ENCODE data around the gene TMEM263.
"Not testable (repeated sequence)": the region's sequence is repeated elsewhere in the genome, so short reads cannot be mapped to it uniquely, and the experiment has no call there.

TMEM263 gene

DNA sequence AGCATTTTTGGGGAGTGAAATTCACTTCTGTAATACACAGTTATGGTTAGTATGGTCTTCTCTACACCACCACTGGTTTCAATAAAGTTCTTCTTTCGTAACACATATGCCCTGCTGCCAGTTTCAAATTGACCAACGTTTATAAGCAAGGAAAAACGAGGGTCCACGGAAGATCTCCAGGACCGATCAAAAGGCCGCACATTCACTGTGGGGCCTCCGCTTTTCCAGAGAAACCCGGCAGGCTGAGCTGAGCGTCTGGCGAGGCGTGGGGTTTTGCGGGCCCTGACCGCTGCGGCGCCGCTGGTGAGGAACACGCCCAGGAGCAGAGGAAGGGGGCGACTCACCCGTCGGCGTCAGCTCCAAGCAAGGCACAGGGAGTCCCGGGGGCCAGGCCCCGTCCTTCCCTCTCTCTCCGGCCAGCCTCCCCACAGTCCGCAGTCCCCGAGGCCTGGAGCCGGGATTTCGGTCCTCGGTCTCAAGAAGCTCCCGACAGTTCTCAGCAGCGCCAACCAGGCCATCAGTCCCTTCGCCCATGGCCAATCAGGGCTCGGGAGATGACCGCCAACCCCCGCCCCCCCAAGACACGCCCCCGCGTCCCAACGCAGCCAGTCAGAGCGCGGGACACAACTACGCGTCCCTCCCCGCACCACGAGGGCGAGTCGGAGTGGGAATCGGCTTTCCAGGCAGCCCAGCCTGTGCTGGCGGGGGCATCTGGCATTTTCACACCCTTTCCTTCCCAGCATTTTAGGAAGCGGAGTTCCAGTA lies 31.1 kb downstream of the TMEM263 start, which contains the start of gene MTERF2:
MTERF2 (minus strand) TSS at position 522 of the 765 bp plus-strand sequence. CDS start 8,432 bp downstream, outside the sequence.
- peak; percentile 90 for DNase-seq

DNA sequence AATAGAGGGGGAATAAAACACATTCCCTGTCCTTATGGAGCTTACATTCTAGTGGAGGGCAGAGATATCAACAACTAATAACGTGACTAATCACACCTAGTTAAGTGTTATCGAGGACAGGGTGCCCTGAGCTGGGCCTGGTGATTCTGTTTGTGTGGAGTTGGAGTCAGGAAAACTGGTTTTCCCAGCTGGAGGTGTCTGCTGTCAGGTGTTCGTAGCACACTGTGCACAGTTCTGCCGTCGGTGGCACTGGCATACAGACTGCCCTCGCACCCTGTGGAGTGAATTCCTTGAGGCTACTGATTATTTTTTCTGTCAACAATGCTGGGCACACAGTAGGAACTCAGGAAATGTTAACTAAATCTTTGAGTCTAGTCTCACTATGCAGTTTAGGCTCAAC lies 32.1 kb downstream of the TMEM263 start:
- DNase-seq, result no peak

DNA sequence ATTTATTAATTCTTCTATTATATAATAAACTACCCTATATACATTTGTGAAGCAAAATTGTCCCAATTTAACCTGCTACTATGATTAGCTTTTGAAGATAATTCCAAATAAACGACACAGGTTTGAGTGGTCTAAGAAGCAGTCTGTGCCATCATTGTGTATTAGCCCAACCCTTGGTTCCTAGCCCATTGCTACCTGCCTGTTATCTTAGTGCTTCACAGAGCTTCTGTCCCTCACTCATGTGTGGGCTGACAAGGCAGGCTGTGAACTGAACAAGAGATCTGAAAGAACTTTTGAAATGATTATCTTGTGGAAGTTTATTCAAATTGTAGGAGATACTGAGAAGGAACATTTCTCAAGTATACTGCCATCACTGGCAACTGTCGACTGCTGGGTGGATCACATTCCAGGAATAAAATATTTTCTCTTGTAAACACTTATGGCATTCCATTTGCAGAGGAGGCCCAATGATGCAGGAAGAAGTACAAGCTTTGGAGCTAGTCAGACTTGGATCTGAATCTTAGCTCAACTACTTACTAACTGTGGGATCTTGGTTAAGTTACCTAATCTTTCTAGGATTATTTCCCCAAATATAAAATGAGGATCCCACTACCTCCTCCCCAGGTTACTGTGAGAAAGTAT lies 39.0 kb downstream of the TMEM263 start:
- no peak for DNase-seq

DNA sequence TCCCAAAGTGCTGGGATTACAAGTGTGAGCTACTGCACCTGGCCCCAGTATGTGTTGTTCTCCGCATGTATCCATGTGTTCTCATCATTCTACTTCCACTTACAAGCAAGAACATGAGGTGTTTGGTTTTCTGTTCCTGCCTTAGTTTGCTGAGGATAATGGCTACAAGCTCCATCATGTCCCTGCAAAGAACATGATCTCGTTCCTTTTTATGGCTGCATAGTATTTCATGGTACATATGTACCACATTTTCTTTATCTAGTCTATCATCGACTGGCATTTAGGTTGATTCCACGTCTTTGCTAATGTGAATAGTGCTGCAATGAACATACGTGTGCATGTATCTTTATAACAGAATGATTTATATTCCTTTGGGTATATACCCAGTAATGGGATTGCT lies 40.4 kb downstream of the TMEM263 start:
- DNase-seq, result not testable (repeated sequence)

DNA sequence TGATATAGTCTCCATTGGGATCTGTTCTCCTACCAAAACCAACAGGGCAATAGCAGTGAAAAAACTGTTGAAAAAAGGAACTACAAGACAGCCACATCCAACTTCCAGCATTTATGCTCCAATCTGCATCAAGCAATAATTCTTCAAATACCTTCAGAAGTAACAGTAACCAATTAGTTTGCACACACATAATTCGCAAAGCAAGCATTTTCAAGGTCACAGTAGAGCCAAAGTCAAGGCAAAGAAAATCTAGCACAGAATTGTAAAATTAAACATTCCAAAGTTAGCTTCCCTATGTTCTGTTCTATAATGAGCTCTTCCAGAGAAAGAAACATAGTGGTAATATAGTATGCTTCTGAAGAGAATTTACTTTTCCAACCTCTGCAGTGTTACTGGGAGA lies 42.2 kb downstream of the TMEM263 start:
- no peak for DNase-seq

DNA sequence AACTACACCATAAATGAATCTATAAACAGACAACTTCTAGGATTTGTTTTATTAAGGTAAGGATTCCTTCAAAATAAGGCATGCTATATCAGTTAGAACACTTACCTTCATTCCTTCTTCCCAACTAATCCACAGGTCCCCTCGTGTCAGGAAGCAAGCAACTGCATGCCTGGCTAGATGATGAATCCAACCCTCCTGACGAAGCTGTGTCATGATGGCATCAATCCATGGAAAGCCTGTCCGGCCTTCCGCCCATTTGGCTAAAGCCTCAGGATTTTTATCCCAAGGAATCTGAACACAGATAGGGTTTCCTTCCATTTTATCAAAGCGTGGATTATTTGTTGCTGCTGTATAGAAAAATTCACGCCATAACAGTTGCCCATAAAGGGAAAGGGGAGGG lies 43.7 kb downstream of the TMEM263 start:
- DNase-seq, result no peak

DNA sequence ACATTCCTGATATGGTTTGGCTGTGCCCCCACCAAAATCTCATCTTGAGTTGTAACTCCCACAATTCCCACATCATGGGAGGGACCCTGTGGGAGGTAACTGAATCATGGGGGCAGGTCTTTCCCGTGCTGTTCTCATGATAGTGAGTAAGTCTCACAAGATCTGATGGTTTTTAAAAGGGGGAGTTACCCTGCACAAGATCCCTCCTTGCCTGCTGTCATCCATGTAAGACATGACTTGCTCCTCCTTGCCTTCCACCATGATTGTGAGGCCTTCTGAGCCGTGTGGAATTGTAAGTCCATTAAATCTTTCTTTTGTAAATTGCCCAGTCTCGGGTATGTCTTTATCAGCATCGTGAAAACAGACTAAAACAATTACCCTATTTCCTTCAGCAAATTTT lies 47.0 kb downstream of the TMEM263 start:
- not testable (repeated sequence) for DNase-seq

DNA sequence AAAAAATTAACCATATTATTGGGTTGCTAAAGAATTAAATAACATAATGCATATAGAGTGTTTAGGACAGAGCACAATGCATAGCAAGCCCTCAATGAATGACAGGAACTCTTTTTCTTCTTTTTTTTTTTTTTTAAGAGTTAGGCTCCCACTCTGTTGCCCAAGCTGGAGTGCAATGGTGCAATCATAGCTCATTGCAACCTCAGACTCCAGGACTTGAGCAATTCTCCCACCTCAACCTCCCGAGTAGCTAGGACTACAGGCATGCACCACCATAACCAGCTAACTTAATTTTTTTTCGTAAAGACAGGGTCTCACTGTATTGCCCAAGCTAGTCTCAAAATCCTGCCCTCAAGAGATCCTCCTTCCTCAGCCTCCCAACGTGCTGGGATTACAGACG lies 51.7 kb downstream of the TMEM263 start:
- DNase-seq, result no peak

DNA sequence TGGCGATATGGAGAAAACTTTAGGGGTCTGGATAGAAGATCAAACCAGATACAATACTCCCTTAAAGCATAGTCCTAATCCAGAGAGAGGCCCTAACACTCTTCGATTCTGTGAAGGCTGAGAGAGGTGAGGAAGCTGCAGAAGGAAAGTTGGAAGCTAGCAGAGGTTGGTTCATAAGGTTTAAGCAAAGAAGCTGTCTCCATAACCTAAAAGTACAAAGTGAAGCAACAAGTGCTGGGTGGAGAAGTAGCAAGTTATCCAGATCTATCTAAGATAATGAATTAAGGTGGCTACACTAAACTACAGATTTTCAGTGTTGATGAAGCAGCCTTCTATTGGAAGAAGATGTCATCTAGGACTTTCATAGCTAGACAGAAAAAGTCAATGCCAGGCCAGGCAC lies 55.8 kb downstream of the TMEM263 start:
- DNase-seq, result no peak

DNA sequence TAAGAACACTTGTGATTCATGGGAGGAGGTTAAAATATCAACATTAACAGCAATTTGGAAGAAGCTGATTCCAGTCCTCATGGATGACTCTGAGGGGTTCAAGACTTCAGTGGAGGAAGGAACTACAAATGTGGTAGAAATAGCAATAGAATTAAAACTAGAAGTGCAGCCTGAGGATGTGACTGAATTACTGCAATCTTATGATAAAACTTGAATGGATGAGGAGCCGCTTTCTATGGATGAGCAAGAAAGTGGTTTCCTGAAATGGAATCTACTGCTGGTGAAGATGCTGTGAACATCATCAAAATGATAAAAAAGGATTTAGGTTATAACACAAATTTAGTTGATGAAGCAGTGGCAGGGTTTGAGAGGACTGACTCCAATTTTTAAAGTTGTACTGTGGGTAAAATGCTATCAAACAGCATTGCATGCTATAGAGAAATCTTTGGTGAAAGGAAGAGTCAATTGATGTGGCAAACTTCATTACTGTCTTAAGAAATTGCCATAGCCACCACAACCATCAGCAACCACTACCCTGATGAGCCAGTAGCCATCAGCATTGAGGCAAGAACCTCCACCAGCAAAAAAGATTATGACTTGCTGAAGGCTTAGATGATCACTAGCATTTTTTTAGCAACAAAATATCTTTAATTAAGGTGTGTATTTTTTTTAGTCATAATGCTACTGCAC lies 57.2 kb downstream of the TMEM263 start:
- no peak for DNase-seq

DNA sequence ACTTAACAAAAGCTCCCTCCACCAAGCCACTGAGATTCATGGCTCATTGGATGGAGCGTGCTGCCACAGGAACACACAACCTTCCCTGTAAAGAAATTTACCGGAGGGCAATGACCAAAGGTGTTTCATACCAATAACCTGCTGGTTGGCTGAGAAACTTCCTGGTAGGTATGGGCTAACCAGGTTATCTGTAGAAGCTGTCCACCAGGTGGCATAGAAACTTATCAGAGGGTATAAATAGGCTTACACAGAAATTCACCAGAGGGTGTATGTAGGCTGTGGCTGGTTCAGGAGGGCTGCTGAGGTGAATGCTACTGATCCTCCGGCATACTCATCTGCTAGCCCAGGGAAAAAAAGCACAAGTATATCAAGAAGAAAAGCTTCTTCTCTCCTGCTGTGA lies 58.3 kb downstream of the TMEM263 start:
- DNase-seq, result peak; percentile 76

DNA sequence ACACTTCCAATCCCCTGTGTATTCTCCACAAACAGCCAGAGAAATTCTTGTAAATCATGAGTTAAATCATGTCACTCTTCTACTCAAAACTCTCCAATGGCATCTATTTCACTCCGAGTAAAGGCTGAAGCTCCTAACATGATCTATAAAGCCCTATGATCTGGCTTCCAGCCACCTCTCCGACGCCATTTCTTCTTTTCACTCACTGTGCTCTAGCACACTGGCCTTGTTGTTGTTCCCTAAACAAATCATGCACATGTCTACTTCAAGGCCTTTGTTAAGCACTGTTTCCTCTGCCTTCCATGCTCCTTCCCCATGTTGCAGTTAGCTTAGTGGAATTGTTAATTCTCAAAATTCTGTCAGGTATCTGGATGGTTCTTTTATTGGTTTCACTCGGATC lies 61.3 kb downstream of the TMEM263 start:
- DNase-seq, result no peak

DNA sequence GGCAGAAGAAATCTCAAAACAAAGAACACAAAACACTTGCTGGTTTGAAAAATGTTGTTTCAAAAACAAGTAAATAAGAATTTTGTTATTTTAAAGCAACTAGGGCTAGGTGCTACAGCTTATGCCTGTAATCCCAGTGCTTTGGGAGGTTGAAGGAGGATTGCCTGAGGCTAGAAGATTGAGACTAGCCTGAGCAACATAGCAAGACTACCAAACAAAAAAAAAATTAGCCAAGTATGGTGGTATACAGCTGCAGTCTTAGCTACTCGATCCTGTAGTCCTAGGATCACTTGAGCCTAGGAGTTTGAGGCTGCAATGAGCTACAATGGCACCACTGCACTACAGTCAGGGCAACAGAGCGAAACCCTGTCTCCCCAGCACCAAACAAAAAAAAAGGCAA lies 63.8 kb downstream of the TMEM263 start:
- no peak for DNase-seq
